Muscle layer of colon (tissue), 2 donors: ENCODE results near the gene MBP.

Experiments used
- H3K27ac ChIP-seq: one replicate; pipeline ENCODE4 v1.7.0; 2013; ENCODE audit warnings: low read depth, mild to moderate bottlenecking, low read length, moderate library complexity
- H3K27me3 ChIP-seq, 2 donors: one replicate each; pipeline ENCODE4 v1.7.0; 2013; ENCODE audit warnings: low read length in 2 of 2, mild to moderate bottlenecking in 2 of 2; ENCODE audit not compliant: insufficient read depth in 2 of 2, control insufficient read depth in 1 of 2
- H3K36me3 ChIP-seq: one replicate; pipeline ENCODE4 v1.7.0; 2013; ENCODE audit warnings: mild to moderate bottlenecking, low read length; ENCODE audit not compliant: insufficient read depth
- H3K4me1 ChIP-seq: one replicate; pipeline ENCODE4 v1.7.0; 2013; ENCODE audit warnings: mild to moderate bottlenecking, low read length; ENCODE audit not compliant: insufficient read depth
- H3K4me3 ChIP-seq, 2 donors: one replicate each; pipeline ENCODE4 v1.7.0; 2013; ENCODE audit warnings: low read length in 2 of 2, low read depth in 1 of 2, mild to moderate bottlenecking in 1 of 2, moderate library complexity in 1 of 2
- H3K9ac ChIP-seq: one replicate; pipeline ENCODE4 v1.7.0; 2013; ENCODE audit warnings: low read length
- H3K9me3 ChIP-seq: one replicate; pipeline ENCODE4 v1.7.0; 2013; ENCODE audit warnings: mild to moderate bottlenecking, low read length
- donor health status: abdominal sarcoma.
- donor health status: Adenocarcinoma of cecum.

The MBP gene

GRCh38 chr18:77071061-77071460, 61.5 kb downstream of the MBP start:
- Histone ChIP-seq H3K27ac (peak overlapping the region; percentile 24), H3K4me1 (peaks cover 24% of the 10 kb centered on the region), H3K9me3 (no peaks in the 10 kb centered on the region), H3K27me3 (no peaks in the 10 kb centered on the region), H3K36me3 (no peaks in the 10 kb centered on the region), H3K4me3 (no peak overlapping the region), H3K9ac (no peak overlapping the region)

- Histone ChIP-seq H3K4me1 (peaks cover 24% of the 10 kb centered on the region), H3K9ac (no peak overlapping the region), H3K9me3 (no peaks in the 10 kb centered on the region), H3K4me3 (no peak overlapping the region), H3K36me3 (no peaks in the 10 kb centered on the region), H3K27me3 (no peaks in the 10 kb centered on the region), H3K27ac (no peak overlapping the region)
Measured at GRCh38 chr18:77070627-77071026, 62.0 kb downstream of the MBP start.

GRCh38 chr18:77069931-77070330, 62.7 kb downstream of the MBP start:
- peaks cover 24% of the 10 kb centered on the region for H3K4me1 ChIP-seq
- no peaks in the 10 kb centered on the region for H3K9me3 ChIP-seq
- no peak overlapping the region for H3K9ac ChIP-seq
- peak overlapping the region; percentile 24 for H3K27ac ChIP-seq
- H3K27me3 ChIP-seq: no peaks in the 10 kb centered on the region
- H3K36me3 ChIP-seq: no peaks in the 10 kb centered on the region
- no peak overlapping the region for H3K4me3 ChIP-seq

- Histone ChIP-seq H3K36me3 (no peaks in the 10 kb centered on the region), H3K27ac (peak overlapping the region; percentile 24), H3K27me3 (no peaks in the 10 kb centered on the region), H3K9ac (no peak overlapping the region), H3K4me1 (peaks cover 24% of the 10 kb centered on the region), H3K9me3 (no peaks in the 10 kb centered on the region), H3K4me3 (no peak overlapping the region)
Measured at GRCh38 chr18:77069482-77069881, 63.1 kb downstream of the MBP start.

- Histone ChIP-seq H3K9ac (peak overlapping the region; percentile 16), H3K4me3 (no peak overlapping the region)
Measured at GRCh38 chr18:77068321-77069312, 64.0 kb downstream of the MBP start.

GRCh38 chr18:77067291-77068061, 65.1 kb downstream of the MBP start:
- H3K4me1 ChIP-seq: peaks cover 19% of the 10 kb centered on the region
- H3K27me3 ChIP-seq: no peaks in the 10 kb centered on the region
- H3K36me3 ChIP-seq: no peaks in the 10 kb centered on the region
- peak overlapping the region; percentile 16 for H3K9ac ChIP-seq
- H3K9me3 ChIP-seq: no peaks in the 10 kb centered on the region
- no peak overlapping the region for H3K4me3 ChIP-seq
- peak overlapping the region; percentile 35 for H3K27ac ChIP-seq

More at GRCh38 chr18:77068321-77069312, 64.0 kb downstream of the MBP start:
- no peaks in the 10 kb centered on the region for H3K9me3 ChIP-seq
- H3K27me3 ChIP-seq: no peaks in the 10 kb centered on the region
- no peaks in the 10 kb centered on the region for H3K36me3 ChIP-seq
- peak overlapping the region; percentile 35 for H3K27ac ChIP-seq
- H3K4me1 ChIP-seq: peaks cover 19% of the 10 kb centered on the region

- Histone ChIP-seq H3K9ac (no peak overlapping the region), H3K27ac (peak overlapping the region; percentile 3), H3K27me3 (no peaks in the 10 kb centered on the region), H3K4me3 (no peak overlapping the region), H3K36me3 (no peaks in the 10 kb centered on the region), H3K4me1 (peaks cover 18% of the 10 kb centered on the region), H3K9me3 (no peaks in the 10 kb centered on the region)
Measured at GRCh38 chr18:77066689-77067088, 65.9 kb downstream of the MBP start.

GRCh38 chr18:77066101-77066500, 66.5 kb downstream of the MBP start:
- Histone ChIP-seq H3K36me3 (no peaks in the 10 kb centered on the region), H3K4me3 (no peak overlapping the region), H3K4me1 (peaks cover 17% of the 10 kb centered on the region), H3K27me3 (no peaks in the 10 kb centered on the region), H3K9me3 (no peaks in the 10 kb centered on the region), H3K27ac (no peak overlapping the region), H3K9ac (no peak overlapping the region)

- Histone ChIP-seq H3K9me3 (no peaks in the 10 kb centered on the region), H3K27me3 (no peaks in the 10 kb centered on the region), H3K27ac (no peak overlapping the region), H3K4me3 (no peak overlapping the region), H3K9ac (no peak overlapping the region), H3K36me3 (no peaks in the 10 kb centered on the region), H3K4me1 (peaks cover 18% of the 10 kb centered on the region)
Measured at GRCh38 chr18:77065221-77065981, 67.2 kb downstream of the MBP start.

- Histone ChIP-seq H3K4me3 (no peak overlapping the region), H3K27me3 (no peaks in the 10 kb centered on the region), H3K4me1 (peaks cover 18% of the 10 kb centered on the region), H3K9me3 (no peaks in the 10 kb centered on the region), H3K36me3 (no peaks in the 10 kb centered on the region), H3K9ac (no peak overlapping the region), H3K27ac (no peak overlapping the region)
Measured at GRCh38 chr18:77063260-77063659, 69.3 kb downstream of the MBP start.

GRCh38 chr18:77062518-77063003, 70.0 kb downstream of the MBP start:
- Histone ChIP-seq H3K9me3 (no peaks in the 10 kb centered on the region), H3K27ac (no peak overlapping the region), H3K4me1 (peaks cover 15% of the 10 kb centered on the region), H3K27me3 (no peaks in the 10 kb centered on the region), H3K36me3 (no peaks in the 10 kb centered on the region), H3K4me3 (no peak overlapping the region), H3K9ac (no peak overlapping the region)
